Erythroblast (primary cell): Measurements from ENCODE around the gene PATJ.

ENCODE experiments used
- GATA1 ChIP-seq: IDR thresholded peaks from 2 replicates; pipeline ENCODE4 v1.6.1; 2011; ENCODE audit warnings: low read depth, mild to moderate bottlenecking, control low read depth, low read length, moderate library complexity
- POLR2A ChIP-seq: IDR thresholded peaks from 2 replicates; pipeline ENCODE4 v1.6.1; 2011; ENCODE audit warnings: mild to moderate bottlenecking, low read length

- TF ChIP-seq POLR2A (no peak), GATA1 (no peak)
These were observed 66.7 kb downstream of the PATJ start for GRCh38 chr1:61808968-61809367.
